Osteocyte (in vitro differentiated cells): ENCODE results near the gene RAX. TPM values are rescaled to one million over a fixed set of nuclear protein-coding genes. Genes with fewer than 3 reads are reported as not detected.

Experiments used
- DNase-seq: peaks from one replicate; pipeline ENCODE4 v3.0.0; 2021; ENCODE audit warnings: mixed read lengths; ENCODE audit not compliant: unreplicated experiment; ENCODE audit errors: extremely low spot score
- H3K27ac Mint-ChIP-seq: one replicate; pipeline ENCODE4 v1.8.0; 2021; ENCODE audit warnings: mild to moderate bottlenecking, mixed read lengths; ENCODE audit not compliant: unreplicated experiment
- H3K27me3 Mint-ChIP-seq: one replicate; pipeline ENCODE4 v1.8.0; 2021; ENCODE audit warnings: mixed read lengths; ENCODE audit not compliant: unreplicated experiment
- H3K36me3 Mint-ChIP-seq: one replicate; pipeline ENCODE4 v1.8.0; 2021; ENCODE audit warnings: mixed read lengths; ENCODE audit not compliant: unreplicated experiment
- H3K4me1 Mint-ChIP-seq: one replicate; pipeline ENCODE4 v1.8.0; 2021; ENCODE audit warnings: mixed read lengths; ENCODE audit not compliant: unreplicated experiment
- H3K4me3 Mint-ChIP-seq: one replicate; pipeline ENCODE4 v1.8.0; 2021; ENCODE audit warnings: mild to moderate bottlenecking, moderate library complexity, mixed read lengths; ENCODE audit not compliant: unreplicated experiment
- H3K9me3 Mint-ChIP-seq: one replicate; pipeline ENCODE4 v1.8.0; 2021; ENCODE audit warnings: mixed read lengths; ENCODE audit not compliant: unreplicated experiment
- total RNA-seq: library from RNA; stranded (reverse); gene quantifications from 2 replicates; pipeline ENCODE4 v1.2.1, GENCODE V29; 2021
- TF ChIP-seq, protein P1 (sequence below): fragments of 200-600 bp; sonication (generic); IDR thresholded peaks from 2 replicates; pipeline ENCODE4 v1.5.0; 2021; ENCODE audit warnings: antibody characterized with exemption, mild to moderate bottlenecking, moderate library complexity

The RAX gene
- total RNA-seq, 1 donor from 2014 or later, result not detected

GRCh38 chr18:59306640-59307039, 33.4 kb upstream of the RAX start:
- H3K27ac Mint-ChIP-seq, result no peak overlapping the region
- H3K27me3 Mint-ChIP-seq, result peaks cover 73% of the 10 kb centered on the region
- peaks cover 4% of the 10 kb centered on the region for H3K4me1 Mint-ChIP-seq
- H3K9me3 Mint-ChIP-seq, result no peaks in the 10 kb centered on the region
- TF ChIP-seq, protein P1, sequence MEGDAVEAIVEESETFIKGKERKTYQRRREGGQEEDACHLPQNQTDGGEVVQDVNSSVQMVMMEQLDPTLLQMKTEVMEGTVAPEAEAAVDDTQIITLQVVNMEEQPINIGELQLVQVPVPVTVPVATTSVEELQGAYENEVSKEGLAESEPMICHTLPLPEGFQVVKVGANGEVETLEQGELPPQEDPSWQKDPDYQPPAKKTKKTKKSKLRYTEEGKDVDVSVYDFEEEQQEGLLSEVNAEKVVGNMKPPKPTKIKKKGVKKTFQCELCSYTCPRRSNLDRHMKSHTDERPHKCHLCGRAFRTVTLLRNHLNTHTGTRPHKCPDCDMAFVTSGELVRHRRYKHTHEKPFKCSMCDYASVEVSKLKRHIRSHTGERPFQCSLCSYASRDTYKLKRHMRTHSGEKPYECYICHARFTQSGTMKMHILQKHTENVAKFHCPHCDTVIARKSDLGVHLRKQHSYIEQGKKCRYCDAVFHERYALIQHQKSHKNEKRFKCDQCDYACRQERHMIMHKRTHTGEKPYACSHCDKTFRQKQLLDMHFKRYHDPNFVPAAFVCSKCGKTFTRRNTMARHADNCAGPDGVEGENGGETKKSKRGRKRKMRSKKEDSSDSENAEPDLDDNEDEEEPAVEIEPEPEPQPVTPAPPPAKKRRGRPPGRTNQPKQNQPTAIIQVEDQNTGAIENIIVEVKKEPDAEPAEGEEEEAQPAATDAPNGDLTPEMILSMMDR, result no peak
- H3K4me3 Mint-ChIP-seq, result no peak overlapping the region
- H3K36me3 Mint-ChIP-seq, result no peaks in the 10 kb centered on the region
- DNase-seq, result no peak

- DNase-seq, result no peak
- Mint-ChIP-seq H3K27me3 (peaks cover 64% of the 10 kb centered on the region), H3K4me3 (no peak overlapping the region), H3K4me1 (peaks cover 4% of the 10 kb centered on the region), H3K36me3 (no peaks in the 10 kb centered on the region), H3K9me3 (no peaks in the 10 kb centered on the region), H3K27ac (no peak overlapping the region)
- TF ChIP-seq, protein P1, result no peak
These were observed 32.0 kb upstream of the RAX start for GRCh38 chr18:59305295-59305694.

- H3K36me3 Mint-ChIP-seq, result no peaks in the 10 kb centered on the region
- peaks cover 3% of the 10 kb centered on the region for H3K4me1 Mint-ChIP-seq
- DNase-seq, result no peak
- TF ChIP-seq, protein P1, result no peak
- no peaks in the 10 kb centered on the region for H3K9me3 Mint-ChIP-seq
- H3K27ac Mint-ChIP-seq, result no peak overlapping the region
- H3K4me3 Mint-ChIP-seq, result no peak overlapping the region
- H3K27me3 Mint-ChIP-seq, result peaks cover 67% of the 10 kb centered on the region
These were observed 30.5 kb upstream of the RAX start for GRCh38 chr18:59303656-59304195.

DNA sequence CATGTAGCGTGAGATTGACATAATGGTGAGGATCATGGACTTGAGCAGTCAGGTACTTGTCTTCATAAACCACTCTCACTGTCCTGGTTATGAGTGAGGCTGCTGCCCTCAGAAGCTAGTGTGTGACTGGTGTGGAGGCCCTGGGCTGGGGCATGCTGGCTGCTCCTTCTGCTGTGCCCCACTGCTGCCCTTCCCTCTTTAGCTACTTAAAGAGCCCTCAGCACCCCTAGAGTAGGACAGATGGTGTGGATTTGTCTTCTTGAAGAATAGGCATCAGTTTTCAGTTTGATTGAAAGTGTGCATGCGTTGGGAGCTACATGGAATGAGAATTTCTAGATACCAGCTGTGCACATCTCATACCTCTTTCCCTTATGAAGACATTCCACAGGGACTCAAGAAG, 29.8 kb upstream of the RAX start:
- no peak overlapping the region for H3K4me3 Mint-ChIP-seq

GRCh38 chr18:59301929-59302328, 28.7 kb upstream of the RAX start:
- H3K9me3 Mint-ChIP-seq, result no peaks in the 10 kb centered on the region
- no peak for DNase-seq
- TF ChIP-seq, protein P1, result no peak
- no peak overlapping the region for H3K4me3 Mint-ChIP-seq
- H3K4me1 Mint-ChIP-seq, result no peaks in the 10 kb centered on the region
- no peak overlapping the region for H3K27ac Mint-ChIP-seq
- no peaks in the 10 kb centered on the region for H3K36me3 Mint-ChIP-seq
- peaks cover 74% of the 10 kb centered on the region for H3K27me3 Mint-ChIP-seq

More for the DNA sequence above, 29.8 kb upstream of the RAX start:
- H3K4me1 Mint-ChIP-seq, result no peaks in the 10 kb centered on the region
- H3K27me3 Mint-ChIP-seq, result peaks cover 73% of the 10 kb centered on the region
- TF ChIP-seq, protein P1, result no peak
- H3K9me3 Mint-ChIP-seq, result no peaks in the 10 kb centered on the region
- no peak overlapping the region for H3K27ac Mint-ChIP-seq
- H3K36me3 Mint-ChIP-seq, result no peaks in the 10 kb centered on the region
- no peak for DNase-seq
